GM18499 (cell line): ENCODE results near the gene MAPT.
"Not testable (repeated sequence)": the region's sequence is repeated elsewhere in the genome, so short reads cannot be mapped to it uniquely, and the experiment has no call there.

Source experiments
- ATAC-seq: cut with Tn5 transposase; IDR thresholded peaks from one replicate; pipeline ENCODE4 v1.9.1; 2021; ENCODE audit warnings: moderate number of reproducible peaks; ENCODE audit not compliant: insufficient read depth, unreplicated experiment

The MAPT gene

GRCh38 chr17:45857977-45858708 lies 36.2 kb upstream of the MAPT start:
- no peak for ATAC-seq

DNA sequence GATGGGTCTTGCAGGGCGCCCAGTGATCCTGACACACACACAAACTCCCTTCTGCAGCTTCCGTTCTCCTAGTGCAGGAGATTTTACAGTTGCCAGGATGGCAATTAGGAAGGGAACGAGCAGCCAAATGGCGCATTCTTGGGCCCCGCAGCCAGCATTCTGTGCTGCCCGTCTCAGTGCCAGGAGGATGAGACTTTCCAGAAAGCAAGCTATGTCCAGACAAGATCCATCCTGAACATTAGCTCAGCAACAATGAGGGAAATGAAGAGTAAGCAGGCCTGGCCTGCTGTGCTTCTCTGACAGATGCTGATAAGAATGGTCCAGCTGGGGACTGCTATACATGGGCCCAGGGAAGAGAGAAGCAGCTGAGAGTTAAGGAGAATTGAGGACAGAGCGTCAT lies 33.2 kb upstream of the MAPT start:
- no peak for ATAC-seq

DNA sequence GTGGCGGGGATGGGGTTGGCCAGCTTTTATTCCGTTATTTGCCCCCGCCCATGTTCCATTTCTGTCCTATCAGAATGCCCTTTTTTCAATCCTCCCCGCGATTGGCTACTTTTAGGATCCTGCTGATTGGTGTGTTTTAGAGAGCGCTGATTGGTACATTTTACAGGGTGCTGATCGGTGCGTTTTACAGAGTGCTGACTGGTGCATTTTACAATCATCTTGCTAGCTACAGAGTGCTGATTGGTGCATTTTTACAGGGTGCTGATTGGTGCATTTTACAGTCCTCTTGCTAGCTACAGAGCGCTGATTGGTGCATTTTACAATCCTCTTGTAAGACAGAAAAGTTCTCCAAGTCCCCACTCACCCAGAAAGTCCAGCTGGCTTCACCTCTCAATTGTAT lies 32.2 kb upstream of the MAPT start:
- ATAC-seq, result not testable (repeated sequence)

DNA sequence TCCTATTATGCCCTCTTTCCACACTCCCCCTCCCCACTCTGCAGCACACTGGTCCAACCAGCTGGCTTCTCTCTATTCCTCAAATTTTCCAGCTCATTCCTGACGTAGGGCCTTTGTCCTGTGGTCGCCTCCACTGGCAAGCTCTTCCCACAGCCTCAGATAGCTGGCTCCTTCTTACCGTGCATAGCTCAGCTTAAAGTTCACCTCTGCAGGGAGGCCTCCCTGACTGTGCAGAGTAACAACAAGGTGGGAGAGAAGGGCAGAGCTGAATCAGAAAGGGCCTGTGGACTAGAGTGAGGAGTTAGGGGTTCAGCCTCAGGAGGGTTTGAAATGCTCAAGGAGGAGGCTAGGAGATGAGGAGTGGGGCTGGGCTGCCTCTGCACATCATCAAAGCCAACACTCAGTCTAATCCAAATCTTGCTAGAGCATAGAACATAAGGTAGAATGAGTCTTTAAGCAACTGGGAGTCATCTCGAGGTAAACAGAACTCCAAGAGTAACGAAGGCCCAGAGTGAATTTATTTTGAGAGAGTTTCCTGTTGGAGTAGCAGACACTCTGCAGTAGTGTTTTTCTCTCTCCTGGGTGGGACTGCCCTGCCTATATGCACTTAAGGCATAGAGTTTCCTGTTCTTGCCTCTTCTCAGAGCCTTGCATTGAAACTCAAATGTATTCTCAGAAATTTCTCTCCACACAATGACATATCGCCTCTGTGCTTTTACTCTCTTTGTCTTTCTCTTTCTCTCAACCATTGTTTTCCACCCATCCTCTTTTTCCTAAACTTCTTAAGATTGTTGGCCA lies 30.3 kb upstream of the MAPT start:
- ATAC-seq, result no peak

GRCh38 chr17:45867171-45867570 lies 27.2 kb upstream of the MAPT start:
- ATAC-seq, result no peak

DNA sequence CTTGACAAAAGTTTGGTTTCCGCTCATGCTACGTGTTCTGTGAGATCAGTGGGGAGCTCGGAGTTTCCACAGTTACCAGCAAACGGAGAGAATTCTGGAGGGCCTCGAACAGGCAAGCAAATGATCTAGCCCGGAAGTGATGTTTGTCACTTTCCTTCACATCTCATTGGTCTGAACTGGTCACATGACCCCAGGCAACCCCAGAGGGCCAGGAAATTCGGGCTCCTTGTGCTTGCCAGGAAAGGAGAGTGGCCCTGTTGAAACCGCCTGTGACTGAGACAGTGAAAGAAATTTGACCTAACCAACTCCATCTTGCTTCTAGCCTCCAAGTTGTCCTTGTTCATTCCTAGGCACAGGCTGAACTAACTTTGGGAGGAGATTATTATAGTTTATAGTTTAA lies 26.7 kb upstream of the MAPT start:
- ATAC-seq, result no peak

DNA sequence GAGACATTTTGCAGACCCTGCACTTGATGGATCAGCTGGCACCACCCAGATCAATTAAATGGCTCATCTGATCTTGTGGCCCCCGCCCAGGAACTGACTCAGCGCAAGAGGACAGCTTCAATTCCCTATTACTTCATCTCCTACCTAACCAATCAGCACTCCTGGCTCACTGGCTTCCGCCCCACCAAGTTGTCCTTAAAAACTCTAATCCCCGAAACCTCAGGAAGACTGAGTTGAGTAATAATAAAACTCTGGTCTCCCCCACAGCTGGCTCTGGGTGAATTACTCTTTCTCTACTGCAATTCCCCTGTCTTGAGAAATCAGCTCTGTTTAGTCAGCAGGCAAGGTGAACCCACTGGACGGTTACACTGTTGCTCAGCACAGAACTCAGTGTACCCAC lies 26.1 kb upstream of the MAPT start:
- no peak for ATAC-seq

GRCh38 chr17:45869676-45870341 lies 24.5 kb upstream of the MAPT start:
- ATAC-seq, result no peak

GRCh38 chr17:45870342-45870974 lies 23.9 kb upstream of the MAPT start:
- ATAC-seq, result no peak

DNA sequence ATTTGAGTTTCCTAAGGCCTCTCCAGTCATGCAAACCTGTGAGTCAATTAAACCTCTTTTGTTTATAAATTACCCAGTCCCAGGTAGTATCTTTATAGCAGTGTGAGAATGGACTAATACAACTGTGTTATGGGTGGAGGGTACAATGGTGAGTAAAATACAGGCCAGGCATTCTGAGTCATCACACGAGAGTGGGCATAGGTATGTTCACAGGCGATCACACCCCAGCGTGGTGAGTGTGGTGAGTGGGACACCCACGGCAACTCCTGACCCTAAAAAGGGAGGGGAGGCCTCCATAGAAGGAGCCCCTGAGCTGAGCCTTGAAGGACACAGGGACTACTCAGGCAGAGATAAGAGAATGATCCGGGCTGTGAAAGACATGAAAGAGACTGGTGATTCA lies 22.6 kb upstream of the MAPT start:
- no peak for ATAC-seq

- ATAC-seq, result no peak
These were observed 20.6 kb upstream of the MAPT start for GRCh38 chr17:45873728-45874127.

- no peak for ATAC-seq
These were observed 20.2 kb upstream of the MAPT start for GRCh38 chr17:45874151-45874550.

GRCh38 chr17:45876539-45876938 lies 17.8 kb upstream of the MAPT start:
- no peak for ATAC-seq

GRCh38 chr17:45877467-45877866 lies 16.9 kb upstream of the MAPT start:
- ATAC-seq, result no peak

DNA sequence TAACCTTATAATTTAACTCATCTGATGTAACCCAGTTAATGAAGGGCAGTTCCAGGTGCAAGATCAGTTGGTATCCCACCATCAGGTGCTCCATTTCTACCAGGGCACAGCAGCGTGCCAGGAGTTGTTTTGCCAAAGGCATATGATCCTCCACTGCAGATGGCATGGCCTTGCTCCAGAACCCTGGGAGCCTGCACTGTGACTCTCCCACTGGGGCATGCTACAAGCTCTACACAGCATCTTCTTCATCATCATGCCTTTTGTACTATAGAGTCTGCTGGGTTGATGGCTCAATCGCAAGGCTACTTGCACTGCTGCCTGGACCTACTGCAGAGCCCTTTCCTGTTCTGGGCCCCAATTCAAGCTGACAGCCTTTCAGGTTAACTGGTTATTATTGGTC lies 11.3 kb upstream of the MAPT start:
- no peak for ATAC-seq

DNA sequence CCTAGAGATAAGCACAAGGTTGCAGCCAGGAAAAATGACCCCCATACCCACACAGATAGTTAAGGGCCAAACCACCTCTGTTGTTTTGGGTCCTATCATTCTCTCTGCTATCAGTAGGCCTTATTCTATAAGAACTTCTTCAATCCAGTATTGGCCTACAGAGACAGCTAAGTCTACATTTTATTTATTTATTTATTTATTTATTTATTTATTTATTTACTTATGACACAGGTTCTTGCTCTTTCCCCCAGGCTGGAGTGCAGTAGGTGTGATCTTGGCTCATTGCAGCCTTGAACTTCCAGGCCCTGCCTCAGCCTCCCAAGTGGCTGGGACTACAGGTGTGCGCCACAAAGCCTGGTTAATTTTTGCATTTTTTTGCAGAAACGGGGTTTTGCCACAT lies 7.5 kb upstream of the MAPT start:
- no peak for ATAC-seq

GRCh38 chr17:45888392-45888791 lies 6.0 kb upstream of the MAPT start:
- ATAC-seq, result no peak

DNA sequence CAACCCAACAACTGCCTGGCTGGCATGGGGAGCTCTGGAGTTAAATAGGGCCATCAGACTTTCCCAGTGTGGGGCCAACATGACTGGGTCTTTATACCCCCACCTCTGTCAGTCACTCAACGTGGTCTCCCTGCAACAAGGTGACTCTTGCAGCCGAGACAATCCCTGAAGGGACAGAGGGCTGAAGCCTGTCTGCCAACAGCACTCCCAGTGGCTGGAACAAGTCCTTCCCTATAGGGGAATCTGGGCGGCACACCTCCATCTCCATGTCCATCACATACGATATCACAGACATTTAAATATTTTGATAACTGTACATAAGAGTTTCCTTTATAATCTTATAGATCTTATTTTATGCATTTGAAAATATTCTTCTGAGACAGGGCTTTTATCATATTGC lies 4.8 kb upstream of the MAPT start:
- no peak for ATAC-seq

DNA sequence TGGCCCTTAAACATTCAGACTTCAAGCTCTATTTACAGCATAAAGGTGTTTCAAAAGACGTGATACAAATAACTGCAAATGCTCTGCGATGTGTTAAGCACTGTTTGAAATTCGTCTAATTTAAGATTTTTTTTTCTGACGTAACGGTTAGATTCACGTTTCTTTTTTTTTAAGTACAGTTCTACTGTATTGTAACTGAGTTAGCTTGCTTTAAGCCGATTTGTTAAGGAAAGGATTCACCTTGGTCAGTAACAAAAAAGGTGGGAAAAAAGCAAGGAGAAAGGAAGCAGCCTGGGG lies 681 bp upstream of the MAPT start:
- ATAC-seq, result no peak

DNA sequence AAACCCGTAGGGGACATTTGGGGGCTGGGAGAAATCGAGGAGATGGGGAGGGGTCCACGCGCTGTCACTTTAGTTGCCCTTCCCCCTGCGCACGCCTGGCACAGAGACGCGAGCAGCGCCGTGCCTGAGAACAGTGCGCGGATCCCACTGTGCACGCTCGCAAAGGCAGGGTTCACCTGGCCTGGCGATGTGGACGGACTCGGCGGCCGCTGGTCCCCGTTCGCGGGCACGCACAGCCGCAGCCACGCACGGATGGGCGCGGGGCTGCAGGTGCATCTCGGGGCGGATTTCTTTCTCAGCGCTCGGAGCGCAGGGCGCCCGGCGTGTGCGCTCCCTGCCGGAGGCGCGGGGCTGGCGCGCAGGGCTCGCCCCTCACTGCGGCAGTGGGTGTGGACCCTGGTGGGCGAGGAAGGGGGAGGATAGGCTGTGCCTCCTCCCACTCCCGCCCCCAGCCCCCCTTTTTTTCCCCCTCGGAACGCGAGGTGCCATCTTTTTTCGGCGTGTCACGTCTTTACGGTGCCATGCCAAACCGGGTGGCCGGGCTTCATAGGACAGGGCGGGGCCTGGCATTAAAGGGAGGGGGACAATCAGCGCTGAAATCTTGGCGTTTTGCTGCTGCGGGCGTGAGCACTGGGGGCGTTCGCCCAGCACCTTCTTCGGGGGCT lies 1.1 kb downstream of the MAPT start:
- no peak for ATAC-seq
